Erythroblast (primary cell): ENCODE results near the gene PKM.

Experiments used
- DNase-seq, 2 experiments: peaks; one replicate each; lab custom pipeline; 2025; lab: John Stamatoyannopoulos, UW
- GATA1 ChIP-seq: IDR thresholded peaks from 2 replicates; pipeline ENCODE4 v1.6.1; 2011; ENCODE audit warnings: low read depth, mild to moderate bottlenecking, control low read depth, low read length, moderate library complexity
- POLR2A ChIP-seq: IDR thresholded peaks from 2 replicates; pipeline ENCODE4 v1.6.1; 2011; ENCODE audit warnings: mild to moderate bottlenecking, low read length

The PKM gene

GRCh38 chr15:72229076-72229946, 1.7 kb downstream of the PKM start:
- TF ChIP-seq GATA1, result no peak
- no peak for TF ChIP-seq POLR2A
- DNase-seq, result no peak

- DNase-seq, result no peak
- TF ChIP-seq GATA1, result no peak
- TF ChIP-seq POLR2A, result no peak
Measured at GRCh38 chr15:72227720-72228119, 3.3 kb downstream of the PKM start.

- peak in 1 of 2 experiments; percentile 5 for DNase-seq
- TF ChIP-seq GATA1 (no peak), POLR2A (no peak)
Measured at GRCh38 chr15:72227192-72227586, 3.8 kb downstream of the PKM start.

GRCh38 chr15:72223278-72223677, 7.7 kb downstream of the PKM start:
- DNase-seq, result no peak
- no peak for TF ChIP-seq GATA1
- TF ChIP-seq POLR2A, result no peak

GRCh38 chr15:72222393-72222792, 8.6 kb downstream of the PKM start:
- no peak for DNase-seq
- TF ChIP-seq GATA1 (no peak), POLR2A (no peak)

- TF ChIP-seq POLR2A, result no peak
- no peak for TF ChIP-seq GATA1
- no peak for DNase-seq
Measured at GRCh38 chr15:72220687-72221086, 10.3 kb downstream of the PKM start.

- no peak for TF ChIP-seq GATA1
- no peak for TF ChIP-seq POLR2A
- DNase-seq, result no peak
Measured at GRCh38 chr15:72217216-72217615, 13.8 kb downstream of the PKM start.

- no peak for DNase-seq
- TF ChIP-seq POLR2A, result no peak
- TF ChIP-seq GATA1, result no peak
Measured at GRCh38 chr15:72216079-72216478, 14.9 kb downstream of the PKM start.

GRCh38 chr15:72207558-72208085, 23.4 kb downstream of the PKM start:
- DNase-seq, result no peak
- no peak for TF ChIP-seq GATA1
- no peak for TF ChIP-seq POLR2A

- no peak for TF ChIP-seq POLR2A
- TF ChIP-seq GATA1, result no peak
- no peak for DNase-seq
Measured at GRCh38 chr15:72206677-72207000, 24.4 kb downstream of the PKM start.

GRCh38 chr15:72205896-72206676, 24.9 kb downstream of the PKM start:
- no peak for DNase-seq
- TF ChIP-seq GATA1 (no peak), POLR2A (no peak)

- DNase-seq, result no peak
- TF ChIP-seq GATA1 (no peak), POLR2A (no peak)
Measured at GRCh38 chr15:72205273-72205672, 25.7 kb downstream of the PKM start.

- DNase-seq, result no peak
- no peak for TF ChIP-seq GATA1
- TF ChIP-seq POLR2A, result no peak
Measured at GRCh38 chr15:72203507-72203837, 27.5 kb downstream of the PKM start.
